ENCODE data around the gene OVCA2. TPM values are rescaled to one million over a fixed set of nuclear protein-coding genes. Genes with fewer than 3 reads are reported as not detected.
A peak's percentile ranks its signal among the peaks of the same experiment; 100 is the strongest.

Gene OVCA2
- total RNA-seq, 2 donors from 2014 or later, result 17.1 to 36.3 TPM

DNA sequence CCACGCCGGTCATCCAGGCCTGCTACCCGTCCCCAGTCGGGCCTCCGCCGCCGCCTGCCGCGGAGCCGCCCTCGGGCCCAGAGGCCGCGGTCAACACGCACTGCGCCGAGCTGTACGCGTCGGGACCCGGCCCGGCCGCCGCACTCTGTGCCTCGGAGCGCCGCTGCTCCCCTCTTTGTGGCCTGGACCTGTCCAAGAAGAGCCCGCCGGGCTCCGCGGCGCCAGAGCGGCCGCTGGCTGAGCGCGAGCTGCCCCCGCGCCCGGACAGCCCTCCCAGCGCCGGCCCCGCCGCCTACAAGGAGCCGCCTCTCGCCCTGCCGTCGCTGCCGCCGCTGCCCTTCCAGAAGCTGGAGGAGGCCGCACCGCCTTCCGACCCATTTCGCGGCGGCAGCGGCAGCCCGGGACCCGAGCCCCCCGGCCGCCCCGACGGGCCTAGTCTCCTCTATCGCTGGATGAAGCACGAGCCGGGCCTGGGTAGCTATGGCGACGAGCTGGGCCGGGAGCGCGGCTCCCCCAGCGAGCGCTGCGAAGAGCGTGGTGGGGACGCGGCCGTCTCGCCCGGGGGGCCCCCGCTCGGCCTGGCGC lies 15.4 kb downstream of the OVCA2 start:
- Histone ChIP-seq H3K4me1 (peaks cover 56% of the 10 kb centered on the region), H3K36me3 (replicated peaks in 1 of 2; ENCODE audit: insufficient read depth in 1 of 2, low read depth in 2 of 2) (peaks cover 0 to 5% of the 10 kb centered on the region in 2 donors), H3K9me3 (no peaks in the 10 kb centered on the region), H3K4me3 (no peak overlapping the region), H3K27me3 (peaks cover 0 to 27% of the 10 kb centered on the region in 2 donors), H3K27ac (peak overlapping the region in 1 of 4 donors; percentile 62)
- ATAC-seq, result no peak
- intact Hi-C loops (cut with DNase I), result loop anchor here (2.0 kb wide), 1 partner anchor 186 kb away; no protein-coding TSS in a partner anchor
- no peak for TF ChIP-seq POLR2A (IDR thresholded peaks at IDR 0.05)
- TF ChIP-seq, protein P1, sequence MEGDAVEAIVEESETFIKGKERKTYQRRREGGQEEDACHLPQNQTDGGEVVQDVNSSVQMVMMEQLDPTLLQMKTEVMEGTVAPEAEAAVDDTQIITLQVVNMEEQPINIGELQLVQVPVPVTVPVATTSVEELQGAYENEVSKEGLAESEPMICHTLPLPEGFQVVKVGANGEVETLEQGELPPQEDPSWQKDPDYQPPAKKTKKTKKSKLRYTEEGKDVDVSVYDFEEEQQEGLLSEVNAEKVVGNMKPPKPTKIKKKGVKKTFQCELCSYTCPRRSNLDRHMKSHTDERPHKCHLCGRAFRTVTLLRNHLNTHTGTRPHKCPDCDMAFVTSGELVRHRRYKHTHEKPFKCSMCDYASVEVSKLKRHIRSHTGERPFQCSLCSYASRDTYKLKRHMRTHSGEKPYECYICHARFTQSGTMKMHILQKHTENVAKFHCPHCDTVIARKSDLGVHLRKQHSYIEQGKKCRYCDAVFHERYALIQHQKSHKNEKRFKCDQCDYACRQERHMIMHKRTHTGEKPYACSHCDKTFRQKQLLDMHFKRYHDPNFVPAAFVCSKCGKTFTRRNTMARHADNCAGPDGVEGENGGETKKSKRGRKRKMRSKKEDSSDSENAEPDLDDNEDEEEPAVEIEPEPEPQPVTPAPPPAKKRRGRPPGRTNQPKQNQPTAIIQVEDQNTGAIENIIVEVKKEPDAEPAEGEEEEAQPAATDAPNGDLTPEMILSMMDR (IDR thresholded peaks at IDR 0.05), result no peak
- DNase-seq, result peak in 1 of 4 donors; percentile 11
- WGBS, 2 donors, result 9% methylated on average over 81 of the region's 81 CpGs; no CpG with 5 or more reads in 1 of the 2 donors

DNA sequence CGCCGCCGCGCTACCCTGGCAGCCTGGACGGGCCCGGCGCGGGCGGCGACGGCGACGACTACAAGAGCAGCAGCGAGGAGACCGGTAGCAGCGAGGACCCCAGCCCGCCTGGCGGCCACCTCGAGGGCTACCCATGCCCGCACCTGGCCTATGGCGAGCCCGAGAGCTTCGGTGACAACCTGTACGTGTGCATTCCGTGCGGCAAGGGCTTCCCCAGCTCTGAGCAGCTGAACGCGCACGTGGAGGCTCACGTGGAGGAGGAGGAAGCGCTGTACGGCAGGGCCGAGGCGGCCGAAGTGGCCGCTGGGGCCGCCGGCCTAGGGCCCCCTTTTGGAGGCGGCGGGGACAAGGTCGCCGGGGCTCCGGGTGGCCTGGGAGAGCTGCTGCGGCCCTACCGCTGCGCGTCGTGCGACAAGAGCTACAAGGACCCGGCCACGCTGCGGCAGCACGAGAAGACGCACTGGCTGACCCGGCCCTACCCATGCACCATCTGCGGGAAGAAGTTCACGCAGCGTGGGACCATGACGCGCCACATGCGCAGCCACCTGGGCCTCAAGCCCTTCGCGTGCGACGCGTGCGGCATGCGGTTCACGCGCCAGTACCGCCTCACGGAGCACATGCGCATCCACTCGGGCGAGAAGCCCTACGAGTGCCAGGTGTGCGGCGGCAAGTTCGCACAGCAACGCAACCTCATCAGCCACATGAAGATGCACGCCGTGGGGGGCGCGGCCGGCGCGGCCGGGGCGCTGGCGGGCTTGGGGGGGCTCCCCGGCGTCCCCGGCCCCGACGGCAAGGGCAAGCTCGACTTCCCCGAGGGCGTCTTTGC lies 16.2 kb downstream of the OVCA2 start:
- peaks cover 0 to 27% of the 10 kb centered on the region in 2 donors for H3K27me3 ChIP-seq
- peak overlapping the region in 1 of 4 donors; percentile 62 for H3K27ac ChIP-seq
- H3K36me3 ChIP-seq (replicated peaks in 1 of 2; ENCODE audit: insufficient read depth in 1 of 2, low read depth in 2 of 2), result peaks cover 0 to 5% of the 10 kb centered on the region in 2 donors
- H3K4me1 ChIP-seq, result peaks cover 56% of the 10 kb centered on the region
- H3K4me3 ChIP-seq, result no peak overlapping the region
- ATAC-seq (no peak), DNase-seq (peak in 1 of 4 donors; percentile 14)
- 28 to 34% methylated on average over 16 to 98 of the region's 98 CpGs for WGBS, 2 donors
- H3K9me3 ChIP-seq, result no peaks in the 10 kb centered on the region
- TF ChIP-seq, protein P1 (IDR thresholded peaks at IDR 0.05), result no peak
- TF ChIP-seq POLR2A (IDR thresholded peaks at IDR 0.05), result no peak
- intact Hi-C loops (cut with DNase I), result loop anchor here (2.0 kb wide), 1 partner anchor 185 kb away; no protein-coding TSS in a partner anchor

DNA sequence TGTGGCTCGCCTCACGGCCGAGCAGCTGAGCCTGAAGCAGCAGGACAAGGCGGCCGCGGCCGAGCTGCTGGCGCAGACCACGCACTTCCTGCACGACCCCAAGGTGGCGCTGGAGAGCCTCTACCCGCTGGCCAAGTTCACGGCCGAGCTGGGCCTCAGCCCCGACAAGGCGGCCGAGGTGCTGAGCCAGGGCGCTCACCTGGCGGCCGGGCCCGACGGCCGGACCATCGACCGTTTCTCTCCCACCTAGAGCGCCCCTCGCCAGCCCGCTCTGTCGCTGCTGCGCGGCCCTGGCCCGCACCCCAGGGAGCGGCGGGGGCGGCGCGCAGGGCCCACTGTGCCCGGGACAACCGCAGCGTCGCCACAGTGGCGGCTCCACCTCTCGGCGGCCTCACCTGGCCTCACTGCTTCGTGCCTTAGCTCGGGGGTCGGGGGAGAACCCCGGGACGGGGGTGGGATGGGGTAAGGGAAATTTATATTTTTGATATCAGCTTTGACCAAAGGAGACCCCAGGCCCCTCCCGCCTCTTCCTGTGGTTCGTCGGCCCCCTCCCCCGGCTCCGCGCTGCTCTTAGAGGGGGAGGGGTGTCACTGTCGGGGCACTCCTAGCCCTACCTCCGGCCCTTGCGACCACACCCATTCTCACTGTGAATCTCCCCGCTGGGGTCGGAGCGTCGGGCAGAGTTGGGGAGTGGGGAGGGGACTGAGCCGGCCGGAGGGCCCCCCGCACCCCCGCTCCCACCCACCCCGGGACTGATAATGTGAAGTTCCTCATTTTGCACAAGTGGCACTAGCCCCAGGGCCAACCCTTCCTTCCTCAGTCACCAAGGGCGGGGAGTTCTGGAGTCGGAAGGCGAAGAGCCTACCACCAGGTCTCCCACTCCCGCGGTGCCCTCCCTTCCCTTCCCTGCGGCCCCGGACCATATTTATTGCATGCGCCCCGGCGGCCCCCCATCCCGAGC lies 17.0 kb downstream of the OVCA2 start:
- H3K9me3 ChIP-seq, result no peaks in the 10 kb centered on the region
- peaks cover 0 to 27% of the 10 kb centered on the region in 2 donors for H3K27me3 ChIP-seq
- peak overlapping the region in 3 of 4 donors; percentile 2 to 62 (median 37) for H3K27ac ChIP-seq
- no peak overlapping the region for H3K4me3 ChIP-seq
- peak; percentile 78 to 81 (median 80) for DNase-seq
- 14 to 55% methylated on average over 42 to 70 of the region's 78 CpGs for WGBS, 2 donors
- H3K4me1 ChIP-seq, result peaks cover 48% of the 10 kb centered on the region
- intact Hi-C loops (cut with DNase I), result no loop called here
- ATAC-seq, result peak; percentile 52
- H3K36me3 ChIP-seq (replicated peaks in 1 of 2; ENCODE audit: insufficient read depth in 1 of 2, low read depth in 2 of 2), result peaks cover 0 to 5% of the 10 kb centered on the region in 2 donors
- TF ChIP-seq, protein P1 (IDR thresholded peaks at IDR 0.05), result peak; percentile 60 to 79 (median 66)
- TF ChIP-seq POLR2A (IDR thresholded peaks at IDR 0.05), result no peak

DNA sequence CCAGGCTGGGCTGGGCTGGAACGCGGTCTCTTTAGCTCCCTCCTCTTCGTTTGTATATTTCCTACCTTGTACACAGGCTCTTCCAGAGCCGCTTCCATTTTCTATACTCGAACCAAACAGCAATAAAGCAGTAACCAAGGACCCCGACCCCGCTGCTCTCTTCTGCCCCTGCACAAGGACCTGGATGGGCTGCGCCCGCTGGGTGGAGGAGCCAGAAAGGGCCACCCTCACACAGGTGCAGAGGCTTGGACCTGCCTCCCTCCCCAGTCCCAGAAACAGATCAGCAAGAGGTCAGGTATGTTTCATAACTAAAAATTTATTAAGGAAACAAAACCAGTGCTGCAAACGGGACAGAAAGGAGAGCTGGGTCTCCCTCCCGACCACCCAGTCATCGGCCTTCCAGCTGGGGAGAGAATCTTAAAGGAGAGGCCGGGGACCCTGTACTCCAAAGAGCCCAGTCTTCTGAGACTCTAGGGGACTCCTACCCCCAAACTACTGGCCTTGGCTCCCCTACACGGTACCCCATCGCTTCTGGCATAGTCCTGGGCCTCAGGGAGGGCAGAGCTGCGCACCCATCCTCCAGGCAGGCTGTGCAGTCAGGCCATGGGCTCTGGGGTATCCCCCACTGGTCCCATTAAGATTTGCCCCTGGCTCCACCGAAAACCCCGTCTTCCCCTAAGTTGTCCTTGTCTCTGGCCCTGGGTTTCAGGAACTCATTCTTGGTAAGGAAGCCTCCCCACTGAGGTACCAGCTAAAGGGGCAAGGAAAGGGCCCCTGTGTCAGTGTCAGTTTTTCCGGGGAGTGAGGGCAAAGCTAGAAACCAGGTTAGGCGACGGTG lies 17.9 kb downstream of the OVCA2 start:
- DNase-seq (peak in 1 of 4 donors; percentile 10), ATAC-seq (no peak)
- peaks cover 0 to 27% of the 10 kb centered on the region in 2 donors for H3K27me3 ChIP-seq
- WGBS, 2 donors, result 76 to 84% methylated on average over 21 of the region's 21 CpGs
- intact Hi-C loops (cut with DNase I), result no loop called here
- H3K9me3 ChIP-seq, result no peaks in the 10 kb centered on the region
- peaks cover 39% of the 10 kb centered on the region for H3K4me1 ChIP-seq
- TF ChIP-seq, protein P1 (IDR thresholded peaks at IDR 0.05), result no peak
- no peak for TF ChIP-seq POLR2A (IDR thresholded peaks at IDR 0.05)
- peak overlapping the region in 3 of 4 donors; percentile 2 to 30 (median 27) for H3K27ac ChIP-seq
- peaks cover 0 to 7% of the 10 kb centered on the region in 2 donors for H3K36me3 ChIP-seq (replicated peaks in 1 of 2; ENCODE audit: insufficient read depth in 1 of 2, low read depth in 2 of 2)
- no peak overlapping the region for H3K4me3 ChIP-seq

Measured in body of pancreas (tissue), 4 donors.